Mesothelial cell of epicardium (in vitro differentiated cells): Measurements from ENCODE around the gene HMGN1. TPM values are rescaled to one million over a fixed set of nuclear protein-coding genes. Genes with fewer than 3 reads are reported as not detected.
A peak's percentile ranks its signal among the peaks of the same experiment; 100 is the strongest.

Experiments used
- DNase-seq, 2 experiments: peaks; one replicate each; pipeline ENCODE4 v3.0.0; 2021; ENCODE audit warnings: low spot score in 2 of 2; ENCODE audit not compliant: unreplicated experiment in 2 of 2
- H3K27ac Mint-ChIP-seq: 2 replicates; pipeline ENCODE4 v1.8.0; 2021; ENCODE audit warnings: mixed read lengths
- H3K27me3 Mint-ChIP-seq: 2 replicates; pipeline ENCODE4 v1.8.0; 2021; ENCODE audit warnings: low read depth, mixed read lengths
- H3K36me3 Mint-ChIP-seq: 2 replicates; pipeline ENCODE4 v1.8.0; 2021; ENCODE audit warnings: mixed read lengths
- H3K4me1 Mint-ChIP-seq: 2 replicates; pipeline ENCODE4 v1.8.0; 2021; ENCODE audit warnings: mixed read lengths
- H3K4me3 Mint-ChIP-seq: 2 replicates; pipeline ENCODE4 v1.8.0; 2021; ENCODE audit warnings: mild to moderate bottlenecking, moderate library complexity, mixed read lengths
- H3K9me3 Mint-ChIP-seq: 2 replicates; pipeline ENCODE4 v1.8.0; 2021; ENCODE audit warnings: mixed read lengths
- CTCF ChIP-seq: fragments of 200-600 bp; sonication (generic); IDR thresholded peaks from one replicate; pipeline ENCODE4 v1.5.0; 2021; ENCODE audit warnings: antibody characterized with exemption; ENCODE audit not compliant: unreplicated experiment
- total RNA-seq: library from RNA; stranded (reverse); gene quantifications from 3 replicates; pipeline ENCODE4 v1.2.1, GENCODE V29; 2021

HMGN1 gene
- total RNA-seq, 1 donor from 2014 or later = 459 TPM

GRCh38 chr21:39345440-39345839 lies 3.4 kb downstream of the HMGN1 start:
- Mint-ChIP-seq H3K27me3 (no peaks in the 10 kb centered on the region), H3K4me1 (peaks cover 38% of the 10 kb centered on the region), H3K9me3 (no peaks in the 10 kb centered on the region), H3K27ac (peak overlapping the region; percentile 60), H3K4me3 (peak overlapping the region; percentile 88), H3K36me3 (peaks cover 46% of the 10 kb centered on the region)
- DNase-seq = no peak
- no peak for TF ChIP-seq CTCF

DNA sequence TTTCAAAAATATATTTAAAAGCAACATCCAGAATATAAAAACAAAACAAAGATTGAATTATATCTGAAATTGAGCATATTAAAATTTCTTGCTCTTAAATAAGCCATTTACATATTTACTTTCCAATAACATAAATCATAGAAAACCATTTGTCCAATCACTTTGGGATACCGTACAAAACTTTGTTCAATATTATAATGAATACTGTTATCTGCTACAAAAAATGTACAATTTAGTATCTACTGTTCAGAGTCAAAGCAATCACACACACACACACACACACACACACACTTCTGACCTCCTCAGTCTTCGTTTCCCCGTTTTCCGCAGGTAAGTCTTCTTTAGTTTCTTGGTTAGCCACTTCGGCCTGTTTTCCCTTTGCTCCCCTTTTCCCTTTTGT lies 4.0 kb downstream of the HMGN1 start:
- H3K36me3 Mint-ChIP-seq = peaks cover 46% of the 10 kb centered on the region
- no peak for TF ChIP-seq CTCF
- peak overlapping the region; percentile 61 for H3K27ac Mint-ChIP-seq
- H3K9me3 Mint-ChIP-seq = no peaks in the 10 kb centered on the region
- DNase-seq = no peak
- peak overlapping the region; percentile 88 for H3K4me3 Mint-ChIP-seq
- no peaks in the 10 kb centered on the region for H3K27me3 Mint-ChIP-seq
- peaks cover 32% of the 10 kb centered on the region for H3K4me1 Mint-ChIP-seq

DNA sequence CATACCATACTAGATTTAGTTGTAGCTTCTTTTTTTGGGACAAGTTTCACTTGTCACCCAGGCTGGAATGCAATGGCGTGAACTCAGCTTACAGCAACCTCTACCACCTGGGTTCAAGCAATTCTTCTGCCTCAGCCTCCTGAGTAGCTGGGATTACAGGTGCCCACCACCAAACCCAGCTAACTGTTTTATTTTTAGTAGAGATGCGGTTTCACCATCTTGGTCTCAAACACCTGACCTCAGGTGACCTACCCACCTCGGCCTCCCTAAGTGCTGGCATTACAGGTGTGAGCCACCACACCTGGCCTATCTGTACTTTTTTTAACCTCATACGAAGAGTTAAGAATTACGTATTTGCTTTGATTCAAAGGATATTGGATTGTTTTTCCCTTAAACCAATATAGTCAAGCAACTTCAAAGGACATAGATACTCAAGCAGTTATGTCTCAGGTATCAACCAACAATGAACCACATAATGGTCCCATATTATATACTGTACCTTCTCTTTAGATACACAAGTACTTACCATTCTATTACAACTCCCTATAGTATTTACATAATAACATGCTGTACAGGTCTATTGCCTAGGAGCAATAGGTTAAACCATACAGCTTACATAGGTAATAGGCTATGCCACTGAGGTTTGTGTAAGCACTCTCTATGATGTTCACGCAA lies 7.5 kb downstream of the HMGN1 start:
- no peaks in the 10 kb centered on the region for H3K27me3 Mint-ChIP-seq
- peaks cover 22% of the 10 kb centered on the region for H3K4me1 Mint-ChIP-seq
- TF ChIP-seq CTCF = no peak
- DNase-seq = no peak
- H3K9me3 Mint-ChIP-seq = no peaks in the 10 kb centered on the region
- H3K36me3 Mint-ChIP-seq = peaks cover 36% of the 10 kb centered on the region
- H3K4me3 Mint-ChIP-seq = no peak overlapping the region
- H3K27ac Mint-ChIP-seq = no peak overlapping the region

- no peak for DNase-seq
- no peak overlapping the region for H3K4me3 Mint-ChIP-seq
- TF ChIP-seq CTCF = no peak
- peaks cover 29% of the 10 kb centered on the region for H3K36me3 Mint-ChIP-seq
- no peak overlapping the region for H3K27ac Mint-ChIP-seq
- no peaks in the 10 kb centered on the region for H3K9me3 Mint-ChIP-seq
- peaks cover 15% of the 10 kb centered on the region for H3K4me1 Mint-ChIP-seq
- no peaks in the 10 kb centered on the region for H3K27me3 Mint-ChIP-seq
Measured at GRCh38 chr21:39340687-39341086, 8.2 kb downstream of the HMGN1 start.

GRCh38 chr21:39339231-39339630 lies 9.7 kb downstream of the HMGN1 start:
- H3K36me3 Mint-ChIP-seq = peaks cover 21% of the 10 kb centered on the region
- no peaks in the 10 kb centered on the region for H3K27me3 Mint-ChIP-seq
- H3K9me3 Mint-ChIP-seq = no peaks in the 10 kb centered on the region
- peak overlapping the region; percentile 12 for H3K27ac Mint-ChIP-seq
- peaks cover 4% of the 10 kb centered on the region for H3K4me1 Mint-ChIP-seq
- H3K4me3 Mint-ChIP-seq = no peak overlapping the region
- DNase-seq = no peak
- TF ChIP-seq CTCF = no peak
